Fibroblast of gingiva (primary cell): ENCODE measurements around the gene DVL1.
A peak's percentile ranks its signal among the peaks of the same experiment; 100 is the strongest.
"Not testable (repeated sequence)": the region's sequence is repeated elsewhere in the genome, so short reads cannot be mapped to it uniquely, and the experiment has no call there.

Experiments
- DNase-seq: peaks from one replicate; pipeline ENCODE4 v3.0.0-alpha.2; 2011; ENCODE audit warnings: low read depth

DVL1 gene

DNA sequence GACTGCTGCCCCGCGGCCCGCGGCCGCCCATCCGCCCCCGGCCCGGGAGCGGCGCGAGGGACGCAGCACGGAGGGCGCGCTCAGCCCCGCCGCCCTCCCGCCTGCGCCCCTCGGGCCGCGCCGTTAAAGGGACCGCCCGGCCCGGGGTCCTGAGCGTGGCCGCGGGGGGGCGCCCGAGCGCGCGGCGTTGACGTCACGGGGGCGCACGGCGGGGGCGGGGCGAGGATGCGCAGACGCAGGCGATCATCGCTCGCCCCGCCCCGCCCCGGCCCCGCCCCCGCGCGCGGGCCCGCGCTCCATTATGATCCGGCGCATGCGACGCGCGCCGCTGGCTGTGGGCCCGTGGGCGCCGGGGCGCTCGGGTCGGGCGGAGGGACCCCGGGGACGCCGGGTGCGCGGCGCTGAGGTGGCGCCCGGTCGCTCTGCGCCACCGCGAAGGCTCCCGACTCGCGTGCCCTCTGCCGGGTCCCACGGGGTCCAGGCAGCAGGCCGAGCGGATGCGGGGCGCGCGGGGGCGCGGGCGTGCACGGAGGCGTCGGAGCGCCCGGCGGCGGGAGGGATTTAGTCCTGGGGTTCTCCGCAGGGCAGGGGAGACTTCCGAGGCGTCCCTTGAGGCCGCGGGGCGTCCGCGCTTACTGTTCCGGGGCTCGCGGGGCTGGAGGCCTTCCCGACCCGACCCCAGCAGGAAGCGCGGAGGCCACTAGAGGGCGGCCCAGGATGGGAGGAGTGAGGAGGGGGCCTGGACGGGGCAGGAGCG, at the start of gene DVL1:
TSS of gene DVL1 (minus strand) at position 163 of the 757 bp plus-strand sequence. CDS start 353 bp downstream, outside the sequence.
- DNase-seq, result peak; percentile 77

GRCh38 chr1:1398677-1399186, 49.5 kb upstream of the DVL1 start:
- DNase-seq, result no peak

DNA sequence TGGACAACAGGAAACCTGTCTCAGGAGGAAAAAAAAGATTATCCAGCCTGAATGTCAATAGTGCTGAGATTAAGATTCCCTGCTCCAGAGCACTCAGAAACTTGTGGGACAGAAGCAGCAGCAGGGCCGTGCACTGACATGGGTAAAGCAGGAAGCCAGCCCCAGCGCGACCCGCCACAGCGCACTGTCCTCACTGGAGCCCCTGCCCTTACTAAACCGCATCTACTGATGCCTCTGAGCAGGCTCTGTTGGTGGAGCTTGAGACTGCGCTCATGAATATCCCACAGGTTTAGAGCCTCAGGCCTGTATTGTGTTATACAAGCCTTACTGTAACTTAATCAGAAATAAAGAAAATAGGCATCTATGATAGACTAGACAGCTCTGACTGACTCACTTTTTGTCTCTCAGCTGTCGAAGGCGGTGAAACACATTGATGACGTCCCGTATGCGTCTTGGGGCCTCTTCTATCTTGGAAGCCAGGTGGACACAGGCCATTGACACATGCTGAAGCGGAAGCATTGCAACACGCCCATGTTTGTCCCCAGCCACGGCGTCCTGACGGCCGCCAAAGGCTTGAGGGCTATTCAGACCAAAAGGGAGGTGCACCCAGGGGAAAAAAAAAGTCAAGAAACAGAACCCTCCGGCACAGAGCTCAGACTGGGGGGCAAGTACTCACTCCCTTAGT, 48.8 kb upstream of the DVL1 start:
- peak; percentile 32 for DNase-seq

DNA sequence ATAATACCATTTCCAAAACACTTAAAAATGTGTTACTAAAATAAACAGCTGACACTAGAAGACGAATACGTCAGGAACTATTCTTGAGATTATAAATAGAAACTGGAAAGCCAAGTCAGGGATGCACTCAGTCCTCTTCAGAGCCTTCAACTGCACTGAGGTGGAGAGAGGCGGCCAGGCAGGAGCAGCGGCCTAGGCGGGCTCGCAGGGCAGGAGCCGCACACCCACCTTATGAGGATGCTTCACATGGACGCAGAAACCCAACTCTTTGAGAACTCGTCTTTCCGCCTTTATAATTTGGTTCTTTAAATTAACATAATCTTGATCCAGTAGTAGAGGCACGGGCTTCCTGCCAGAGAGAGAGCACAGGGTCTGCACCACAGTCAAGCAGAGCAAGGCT, 45.9 kb upstream of the DVL1 start:
- no peak for DNase-seq

DNA sequence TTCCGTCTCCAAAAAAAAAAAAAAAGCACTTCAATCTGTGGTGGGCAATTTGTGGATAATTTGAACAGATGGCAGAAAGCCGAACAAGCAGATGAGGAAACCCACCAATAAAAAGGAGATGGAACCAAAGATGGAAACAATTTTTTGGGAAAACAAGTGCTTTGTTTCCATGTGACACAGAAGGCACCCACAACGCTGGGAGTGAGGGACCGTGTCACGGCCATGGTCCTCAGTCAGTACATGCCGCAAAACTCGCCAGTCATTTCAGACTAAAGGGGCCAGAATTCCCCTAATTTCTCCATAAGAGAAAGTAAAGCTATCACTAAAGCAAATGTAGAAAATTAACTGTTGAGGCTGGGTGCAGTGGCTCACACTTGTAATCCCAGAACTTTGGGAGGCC, 44.9 kb upstream of the DVL1 start:
- no peak for DNase-seq

- DNase-seq, result no peak
These were observed 44.2 kb upstream of the DVL1 start for GRCh38 chr1:1393428-1393827.

DNA sequence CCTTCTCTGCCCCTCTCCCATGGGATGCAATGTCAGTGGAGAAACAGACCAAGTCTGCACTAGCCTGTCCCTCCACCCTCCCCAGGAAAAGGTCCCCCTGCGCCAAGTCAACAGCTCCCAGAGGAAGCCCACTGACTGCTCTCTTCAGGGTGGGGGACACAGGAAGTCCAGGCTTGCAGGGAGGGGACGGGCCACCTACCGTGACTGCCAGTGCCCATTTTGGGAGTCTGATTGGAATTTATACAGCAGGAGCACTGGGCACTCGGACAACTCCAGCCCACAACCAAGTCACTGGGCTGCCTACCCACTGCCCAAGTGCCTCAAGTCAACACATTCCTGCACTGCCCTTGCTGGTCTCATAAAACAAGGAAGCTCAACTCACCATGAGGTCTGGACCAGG, 43.8 kb upstream of the DVL1 start:
- no peak for DNase-seq

DNA sequence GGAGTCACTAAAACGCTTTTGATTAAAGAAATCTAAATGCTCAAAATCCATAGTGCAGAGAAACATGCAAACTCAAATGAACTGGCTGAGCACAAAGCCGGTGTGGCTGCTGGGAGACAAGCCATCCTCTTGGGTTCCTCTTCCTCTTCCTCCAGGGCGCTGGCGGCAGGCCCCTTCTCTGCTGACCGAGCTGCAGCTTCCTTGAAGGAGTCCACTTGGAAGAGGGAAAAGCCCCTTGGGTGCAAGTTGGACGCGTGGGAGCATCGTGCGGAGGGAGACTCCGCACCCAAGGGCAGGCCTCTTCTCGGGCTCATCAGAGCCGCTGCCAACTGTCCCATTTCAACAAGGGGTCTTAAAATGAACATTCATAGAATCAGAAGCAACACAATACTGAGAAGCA, 42.0 kb upstream of the DVL1 start:
- no peak for DNase-seq

DNA sequence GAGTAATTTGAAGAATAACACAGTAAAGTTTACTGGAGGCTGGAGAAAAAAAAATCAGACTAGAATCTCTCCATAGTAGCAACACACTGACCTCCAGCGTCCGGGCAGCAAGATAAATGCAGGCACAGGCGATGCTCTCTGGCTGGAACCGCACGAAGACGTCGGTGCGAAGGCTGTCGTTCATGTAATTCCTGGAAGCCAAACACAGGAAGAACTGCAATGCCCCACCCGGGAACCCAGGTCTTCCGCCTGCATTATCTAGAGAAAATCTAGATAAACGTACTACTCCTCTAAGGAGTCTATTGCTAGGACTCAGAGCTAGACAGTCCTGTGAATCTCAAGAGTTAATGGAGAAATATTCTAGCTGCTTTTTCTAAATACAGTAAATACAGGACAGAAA, 41.5 kb upstream of the DVL1 start:
- no peak for DNase-seq

DNA sequence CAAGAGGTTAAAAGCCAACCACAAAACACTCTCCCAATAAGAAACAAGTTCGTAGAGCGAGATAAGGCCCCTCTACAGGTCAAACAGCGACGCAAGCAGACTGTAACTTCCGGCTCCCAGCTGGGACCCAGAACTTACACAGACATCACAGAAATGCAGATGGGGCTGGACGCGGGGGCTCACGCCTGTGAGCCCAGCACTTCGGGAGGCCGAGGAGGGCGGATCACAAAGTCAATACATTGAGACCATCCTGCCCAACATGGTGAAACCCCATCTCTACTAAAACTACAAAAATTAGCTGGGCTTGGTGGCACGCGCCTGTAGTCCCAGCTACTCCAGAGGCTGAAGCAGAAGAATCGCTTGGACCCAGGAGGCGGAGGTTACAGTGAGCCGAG, 38.9 kb upstream of the DVL1 start:
- no peak for DNase-seq

DNA sequence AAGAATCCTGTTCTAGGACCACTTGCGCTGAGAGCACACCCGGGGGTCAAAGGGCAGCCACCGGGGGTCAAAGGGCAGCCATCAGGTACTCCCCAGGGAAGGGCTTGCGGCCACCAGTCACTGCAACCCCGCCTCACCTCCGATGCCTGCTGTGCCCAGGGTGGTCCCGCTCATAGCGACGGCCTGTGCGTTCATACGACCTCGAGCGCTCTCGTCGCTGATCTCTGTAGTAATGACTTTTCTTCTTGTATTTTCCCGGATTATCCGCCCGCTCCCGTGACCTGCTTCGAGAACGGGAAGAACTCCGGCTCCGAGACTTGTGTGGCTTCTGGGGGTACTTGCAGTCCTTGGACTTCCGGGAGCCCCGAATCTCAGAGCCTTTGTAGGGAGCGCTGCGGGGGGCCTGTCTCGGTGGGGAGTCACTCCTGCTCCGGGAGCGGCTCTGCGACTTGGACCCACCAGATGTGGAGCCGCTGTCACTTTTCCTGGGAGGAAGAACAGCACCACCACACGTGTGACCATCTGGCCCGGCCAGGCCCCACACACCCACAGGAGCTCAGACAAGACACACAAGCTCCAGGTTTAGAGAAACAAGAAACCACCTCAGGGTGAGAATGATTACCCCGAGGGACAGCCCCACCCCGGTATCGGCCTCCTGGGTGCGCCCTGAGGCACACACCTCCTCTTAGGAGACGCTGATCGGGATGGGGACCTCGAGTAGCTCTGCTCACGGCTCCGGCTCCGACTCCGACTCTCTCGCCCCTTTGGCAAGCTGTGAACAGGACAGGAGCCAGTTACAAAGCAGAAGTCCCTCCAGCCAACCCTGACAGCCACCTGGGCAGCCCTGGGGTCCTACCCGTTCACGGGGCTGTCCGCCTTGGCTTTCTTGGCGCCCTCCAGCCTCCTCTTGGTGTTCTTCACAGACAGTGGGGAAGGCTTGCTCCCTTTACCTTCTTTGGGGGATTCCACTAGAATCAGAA, 38.2 kb upstream of the DVL1 start:
- no peak for DNase-seq

GRCh38 chr1:1385931-1386330, 36.7 kb upstream of the DVL1 start:
- no peak for DNase-seq

- not testable (repeated sequence) for DNase-seq
These were observed 36.1 kb upstream of the DVL1 start for GRCh38 chr1:1385339-1385738.

DNA sequence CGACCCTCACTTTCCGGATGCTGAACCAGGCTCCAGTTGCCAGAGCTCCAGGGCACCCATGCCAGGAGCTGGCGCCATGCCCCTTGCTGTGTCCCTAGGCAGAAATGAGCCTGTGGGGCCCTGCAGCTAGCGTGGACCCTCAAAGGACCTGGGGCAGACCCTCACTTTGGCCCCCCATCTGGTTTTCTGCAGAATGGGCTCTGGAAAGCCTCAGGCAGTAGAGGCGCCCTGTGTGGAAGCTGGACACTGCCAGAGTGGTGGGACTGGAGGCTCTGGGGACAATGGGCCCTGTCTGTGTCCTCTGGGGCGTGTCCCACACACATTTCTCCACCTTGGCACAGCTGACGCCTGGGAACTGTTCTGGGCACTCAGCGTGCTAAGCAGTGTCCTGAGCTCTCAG, 32.1 kb upstream of the DVL1 start:
- no peak for DNase-seq

GRCh38 chr1:1380860-1381259, 31.6 kb upstream of the DVL1 start:
- no peak for DNase-seq

DNA sequence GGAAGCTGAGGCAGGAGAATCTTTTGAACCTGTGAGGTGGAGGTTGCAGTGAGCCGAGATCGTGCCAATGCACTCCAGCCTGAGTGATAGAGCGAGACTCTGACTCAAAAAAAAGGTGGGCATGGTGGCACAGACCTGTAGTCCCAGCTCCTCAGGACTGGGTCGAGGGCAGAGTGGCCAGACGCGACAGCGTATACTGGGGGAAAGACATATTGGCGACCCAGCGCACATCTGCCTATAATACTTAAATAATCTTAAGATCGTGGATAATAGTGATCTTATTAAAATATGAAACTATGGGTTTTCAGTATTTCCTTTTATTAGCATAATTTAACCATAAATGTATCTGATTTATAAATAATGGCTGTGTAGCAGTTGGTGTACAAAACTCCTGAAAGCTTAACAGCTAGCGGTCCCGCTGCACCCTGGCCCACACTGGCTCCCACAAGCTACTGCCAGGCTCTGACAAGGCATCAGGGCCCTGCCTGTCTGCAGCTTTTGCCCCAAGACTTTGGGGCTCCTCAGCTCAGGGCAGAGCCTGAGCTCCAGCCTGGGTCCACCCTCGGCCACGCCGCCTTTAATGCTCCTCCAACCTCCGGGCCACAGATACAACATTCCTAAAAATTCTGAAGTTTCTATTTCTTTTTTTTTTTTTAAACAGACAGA, 28.5 kb upstream of the DVL1 start:
- no peak for DNase-seq

DNA sequence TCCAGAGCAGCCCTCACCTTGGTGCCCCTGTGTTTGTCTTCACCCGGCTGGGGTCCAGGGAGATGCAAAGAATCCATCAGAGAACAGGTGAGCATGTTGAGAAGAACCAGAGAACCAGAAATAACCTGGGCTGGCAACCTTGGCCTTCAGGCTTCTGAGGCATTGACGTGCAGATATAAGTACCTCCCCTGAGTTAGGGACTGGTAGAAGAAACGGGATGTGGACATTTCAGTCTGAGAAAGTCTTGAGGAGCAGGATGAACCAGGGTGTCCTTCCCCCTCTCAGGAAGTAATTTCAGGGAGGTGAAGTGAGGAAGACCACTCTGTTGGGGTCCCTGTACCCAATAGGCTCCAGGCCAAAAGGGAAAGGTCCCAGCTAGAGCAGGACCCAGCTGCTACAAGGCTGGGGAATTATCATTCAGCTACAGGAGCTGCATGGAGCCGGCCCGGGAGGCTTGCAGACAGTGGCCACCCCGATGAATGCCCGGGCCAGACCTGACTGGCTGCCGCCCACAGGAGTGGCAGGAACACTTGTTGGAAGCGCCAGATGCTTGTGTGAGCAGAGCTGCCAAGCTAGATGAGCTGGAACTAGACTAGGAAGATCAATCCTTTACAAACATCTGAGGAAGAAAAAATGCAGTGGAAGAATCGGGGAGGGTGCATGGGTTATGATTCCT, 27.5 kb upstream of the DVL1 start:
- no peak for DNase-seq

DNA sequence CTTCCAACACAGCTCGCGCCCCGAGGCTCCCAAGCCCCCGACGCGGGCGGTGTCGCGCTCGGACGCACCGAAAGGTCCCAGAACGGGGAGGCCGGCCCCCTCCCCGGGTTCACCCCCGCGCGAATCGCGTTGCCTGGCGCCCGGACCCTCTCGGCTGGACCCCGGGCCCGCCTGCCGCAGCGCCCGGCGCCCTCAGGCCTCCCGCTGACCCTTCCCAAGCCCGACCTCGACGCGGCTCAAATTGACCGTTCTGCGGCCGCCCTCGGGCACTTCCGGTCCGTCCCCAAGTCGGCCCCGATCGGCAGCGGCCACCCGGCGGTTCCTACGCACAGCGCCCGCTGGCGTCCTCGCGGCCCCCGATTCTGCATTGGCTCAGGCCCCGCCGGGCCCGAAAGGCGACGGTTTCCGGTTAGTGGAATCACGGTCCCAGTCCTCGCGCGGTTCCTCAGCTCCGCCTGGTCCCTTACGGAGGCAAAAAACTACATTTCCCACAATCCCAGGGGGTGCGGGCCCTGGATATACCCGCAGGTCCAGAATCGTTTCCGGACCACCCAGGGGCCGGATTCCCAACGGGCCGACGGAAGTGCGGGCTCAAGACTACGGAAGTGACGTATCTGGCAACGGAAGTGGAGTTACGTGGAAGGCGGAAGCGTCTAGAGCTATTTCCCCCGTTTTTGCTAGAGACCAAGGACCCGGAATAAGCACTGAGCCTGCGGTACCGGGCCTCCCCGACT, 25.9 kb upstream of the DVL1 start, which contains the start of gene AURKAIP1:
TSS of gene AURKAIP1 (minus strand) at position 279 of the 734 bp plus-strand sequence. CDS start 451 bp downstream, outside the sequence.
- peak; percentile 100 for DNase-seq

GRCh38 chr1:1374589-1374928, 25.3 kb upstream of the DVL1 start:
- DNase-seq, result no peak

GRCh38 chr1:1373815-1374588, 24.8 kb upstream of the DVL1 start:
- no peak for DNase-seq
